Measurements from ENCODE around the gene DENND1A.

Gene DENND1A

GRCh38 chr9:123390337-123391135, 539.4 kb downstream of the DENND1A start:
- TF ChIP-seq CTCF (IDR thresholded peaks at IDR 0.05; ENCODE audit: borderline replicate concordance, control extremely low read depth, extremely low read depth, insufficient read depth, missing control alignments), result no peak
- in situ Hi-C loops (cut with MboI; ENCODE audit: low sequenced_read_pairs, unreplicated experiment), result no loop called here
- DNase-seq (ENCODE audit: low spot score), result no peak

- in situ Hi-C loops (cut with MboI; ENCODE audit: low sequenced_read_pairs, unreplicated experiment), result no loop called here
- DNase-seq (ENCODE audit: low spot score), result no peak
- no peak for TF ChIP-seq CTCF (IDR thresholded peaks at IDR 0.05; ENCODE audit: borderline replicate concordance, control extremely low read depth, extremely low read depth, insufficient read depth, missing control alignments)
These were observed 540.2 kb downstream of the DENND1A start for GRCh38 chr9:123389698-123390097.

GRCh38 chr9:123389070-123389469, 540.9 kb downstream of the DENND1A start:
- no peak for DNase-seq (ENCODE audit: low spot score)
- in situ Hi-C loops (cut with MboI; ENCODE audit: low sequenced_read_pairs, unreplicated experiment), result no loop called here
- no peak for TF ChIP-seq CTCF (IDR thresholded peaks at IDR 0.05; ENCODE audit: borderline replicate concordance, control extremely low read depth, extremely low read depth, insufficient read depth, missing control alignments)

- in situ Hi-C loops (cut with MboI; ENCODE audit: low sequenced_read_pairs, unreplicated experiment), result no loop called here
- DNase-seq (ENCODE audit: low spot score), result no peak
- no peak for TF ChIP-seq CTCF (IDR thresholded peaks at IDR 0.05; ENCODE audit: borderline replicate concordance, control extremely low read depth, extremely low read depth, insufficient read depth, missing control alignments)
These were observed 542.2 kb downstream of the DENND1A start for GRCh38 chr9:123387686-123388085.

GRCh38 chr9:123383512-123384170, 546.3 kb downstream of the DENND1A start:
- no peak for DNase-seq (ENCODE audit: low spot score)
- in situ Hi-C loops (cut with MboI; ENCODE audit: low sequenced_read_pairs, unreplicated experiment), result no loop called here
- TF ChIP-seq CTCF (IDR thresholded peaks at IDR 0.05; ENCODE audit: borderline replicate concordance, control extremely low read depth, extremely low read depth, insufficient read depth, missing control alignments), result no peak

GRCh38 chr9:123382653-123383511, 547.0 kb downstream of the DENND1A start:
- TF ChIP-seq CTCF (IDR thresholded peaks at IDR 0.05; ENCODE audit: borderline replicate concordance, control extremely low read depth, extremely low read depth, insufficient read depth, missing control alignments), result no peak
- in situ Hi-C loops (cut with MboI; ENCODE audit: low sequenced_read_pairs, unreplicated experiment), result no loop called here
- DNase-seq (ENCODE audit: low spot score), result no peak
